ENCODE measurements around the gene ENDOU.

- TF ChIP-seq CTCF (IDR thresholded peaks at IDR 0.05) (no peak), POLR2A (IDR thresholded peaks at IDR 0.05) (no peak), EP300 (IDR thresholded peaks at IDR 0.05) (no peak)
These were observed 22.6 kb upstream of the ENDOU start for GRCh38 chr12:47747596-47748506.

Data from ovary (tissue), 3 donors.